GM21723 (cell line): ENCODE measurements around the gene RNU7-1.
A peak's percentile ranks its signal among the peaks of the same experiment; 100 is the strongest.
"Not testable (repeated sequence)": the region's sequence is repeated elsewhere in the genome, so short reads cannot be mapped to it uniquely, and the experiment has no call there.

Source experiments
- ATAC-seq: cut with Tn5 transposase; IDR thresholded peaks from one replicate; pipeline ENCODE4 v1.9.1; 2021; ENCODE audit warnings: mild to moderate bottlenecking, moderate library complexity; ENCODE audit not compliant: unreplicated experiment

RNU7-1 gene

GRCh38 chr12:6943722-6944380, at the start of gene RNU7-1, which contains the start of gene C12orf57:
Gene RNU7-1, plus strand, starts transcription at chr12:6943816.
Gene C12orf57, plus strand, starts transcription at chr12:6944022. Its CDS starts 100 bp downstream, at chr12:6944122.
- peak; percentile 32 for ATAC-seq

- ATAC-seq: no peak
These were observed 49.3 kb upstream of the RNU7-1 start for GRCh38 chr12:6894321-6894720.

- no peak for ATAC-seq
These were observed 46.7 kb upstream of the RNU7-1 start for GRCh38 chr12:6896846-6897435.

- no peak for ATAC-seq
These were observed 44.2 kb upstream of the RNU7-1 start for GRCh38 chr12:6899427-6899826.

- ATAC-seq: no peak
These were observed 43.6 kb upstream of the RNU7-1 start for GRCh38 chr12:6899837-6900519.

GRCh38 chr12:6902448-6902847, 41.2 kb upstream of the RNU7-1 start:
- no peak for ATAC-seq

- ATAC-seq: no peak
These were observed 39.9 kb upstream of the RNU7-1 start for GRCh38 chr12:6903722-6904121.

- peak; percentile 94 for ATAC-seq
These were observed 39.0 kb upstream of the RNU7-1 start, which contains the start of gene LRRC23 for GRCh38 chr12:6904280-6905276. Gene LRRC23, plus strand, starts transcription at chr12:6904822. Its CDS starts 812 bp downstream, at chr12:6905634.

GRCh38 chr12:6905414-6906040, 38.1 kb upstream of the RNU7-1 start:
- ATAC-seq: no peak

- ATAC-seq: not testable (repeated sequence)
These were observed 35.5 kb upstream of the RNU7-1 start for GRCh38 chr12:6908141-6908540.

- ATAC-seq: no peak
These were observed 34.0 kb upstream of the RNU7-1 start for GRCh38 chr12:6909421-6910145.

GRCh38 chr12:6912164-6912935, 31.3 kb upstream of the RNU7-1 start:
- ATAC-seq: no peak

GRCh38 chr12:6914246-6914946, 29.2 kb upstream of the RNU7-1 start, which contains the start of gene ENO2:
Gene ENO2, plus strand, starts transcription at chr12:6914580. Its CDS starts 1,253 bp downstream, at chr12:6915833.
- ATAC-seq: peak; percentile 71

GRCh38 chr12:6914947-6915788, 28.4 kb upstream of the RNU7-1 start:
- peak; percentile 14 for ATAC-seq

GRCh38 chr12:6915789-6916285, 27.8 kb upstream of the RNU7-1 start:
- ATAC-seq: no peak

GRCh38 chr12:6916426-6917200, 27.0 kb upstream of the RNU7-1 start:
- ATAC-seq: no peak
